Activated B cell treated with CpG ODN at 0.5 μM for 24 hours (primary cell): Measurements from ENCODE around the gene AHCYL2. TPM values are rescaled to one million over a fixed set of nuclear protein-coding genes. Genes with fewer than 3 reads are reported as not detected.

Experiments used
- ATAC-seq: fragments of 200-7000 bp; cut with Tn5 transposase; one replicate; pipeline ENCODE4 v1.10.0; 2021; ENCODE audit warnings: low read depth, mild to moderate bottlenecking, moderate library complexity
- CTCF ChIA-PET: fragments of 350-600 bp; sonication (Branson Sonifier 250); formaldehyde crosslinking; loops from one replicate; lab custom pipeline; 2021; ENCODE audit warnings: antibody characterized with exemption; lab: Charles Lee
- POLR2A ChIA-PET: fragments of 350-600 bp; sonication (Branson Sonifier 250); formaldehyde crosslinking; loops from one replicate; lab custom pipeline; 2021; ENCODE audit warnings: antibody characterized with exemption; lab: Charles Lee
- DNase-seq: peaks from one replicate; pipeline ENCODE4 v3.0.0; 2022
- H3K27ac Mint-ChIP-seq: one replicate; pipeline ENCODE4 v1.8.0; 2020; ENCODE audit warnings: mixed read lengths
- H3K27me3 Mint-ChIP-seq: one replicate; pipeline ENCODE4 v1.8.0; 2021; ENCODE audit warnings: mixed read lengths
- H3K36me3 Mint-ChIP-seq: one replicate; pipeline ENCODE4 v1.8.0; 2021; ENCODE audit warnings: low read depth, mixed read lengths
- H3K4me1 Mint-ChIP-seq: one replicate; pipeline ENCODE4 v1.8.0; 2021; ENCODE audit warnings: mixed read lengths
- H3K4me3 Mint-ChIP-seq: one replicate; pipeline ENCODE4 v1.8.0; 2020; ENCODE audit warnings: mild to moderate bottlenecking, mixed read lengths
- H3K9me3 Mint-ChIP-seq: one replicate; pipeline ENCODE4 v1.8.0; 2020; ENCODE audit warnings: mixed read lengths
- intact Hi-C: fragments of 100-400 bp; cut with micrococcal nuclease; formaldehyde crosslinking; loops from one replicate; pipeline ENCODE4 v1.15.1; 2024
- total RNA-seq: library from RNA; stranded (reverse); gene quantifications from 2 replicates; pipeline ENCODE4 v1.2.3, GENCODE V29; 2022
- TF ChIP-seq, protein P1 (sequence below): fragments of 200-600 bp; IDR thresholded peaks from one replicate; pipeline ENCODE4 v1.8.0; 2022; ENCODE audit warnings: antibody characterized with exemption, mild to moderate bottlenecking

Gene AHCYL2
- total RNA-seq, 1 donor from 2014 or later, result 11.6 TPM

DNA sequence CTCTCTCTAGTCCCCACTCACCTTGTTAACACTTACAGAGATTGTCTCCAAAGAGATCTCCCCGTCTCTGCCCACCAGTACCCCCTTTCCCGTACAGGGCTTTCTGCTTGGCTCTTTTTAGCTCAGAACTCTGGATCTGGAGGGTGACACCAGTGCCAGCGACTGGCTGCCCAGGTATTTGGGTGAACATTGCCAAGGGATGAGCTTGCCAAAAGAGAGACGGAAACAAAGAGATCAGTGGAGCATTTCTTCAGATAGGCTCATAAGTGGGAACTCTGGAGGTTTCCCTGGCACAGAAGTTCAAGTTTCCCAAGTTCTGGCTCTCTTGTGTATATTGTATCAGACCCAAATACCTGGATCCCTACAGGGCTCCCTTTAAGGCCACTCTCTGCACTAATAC lies 239.4 kb downstream of the AHCYL2 start:
- CTCF ChIA-PET, result no interaction called here
- TF ChIP-seq, protein P1, sequence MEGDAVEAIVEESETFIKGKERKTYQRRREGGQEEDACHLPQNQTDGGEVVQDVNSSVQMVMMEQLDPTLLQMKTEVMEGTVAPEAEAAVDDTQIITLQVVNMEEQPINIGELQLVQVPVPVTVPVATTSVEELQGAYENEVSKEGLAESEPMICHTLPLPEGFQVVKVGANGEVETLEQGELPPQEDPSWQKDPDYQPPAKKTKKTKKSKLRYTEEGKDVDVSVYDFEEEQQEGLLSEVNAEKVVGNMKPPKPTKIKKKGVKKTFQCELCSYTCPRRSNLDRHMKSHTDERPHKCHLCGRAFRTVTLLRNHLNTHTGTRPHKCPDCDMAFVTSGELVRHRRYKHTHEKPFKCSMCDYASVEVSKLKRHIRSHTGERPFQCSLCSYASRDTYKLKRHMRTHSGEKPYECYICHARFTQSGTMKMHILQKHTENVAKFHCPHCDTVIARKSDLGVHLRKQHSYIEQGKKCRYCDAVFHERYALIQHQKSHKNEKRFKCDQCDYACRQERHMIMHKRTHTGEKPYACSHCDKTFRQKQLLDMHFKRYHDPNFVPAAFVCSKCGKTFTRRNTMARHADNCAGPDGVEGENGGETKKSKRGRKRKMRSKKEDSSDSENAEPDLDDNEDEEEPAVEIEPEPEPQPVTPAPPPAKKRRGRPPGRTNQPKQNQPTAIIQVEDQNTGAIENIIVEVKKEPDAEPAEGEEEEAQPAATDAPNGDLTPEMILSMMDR, result no peak
- Mint-ChIP-seq H3K4me3 (no peak overlapping the region), H3K9me3 (no peaks in the 10 kb centered on the region), H3K27me3 (no peaks in the 10 kb centered on the region), H3K36me3 (no peaks in the 10 kb centered on the region), H3K4me1 (no peaks in the 10 kb centered on the region), H3K27ac (no peak overlapping the region)
- no peak for DNase-seq
- no peak for ATAC-seq
- POLR2A ChIA-PET, result interaction anchor here (0.5 kb wide), 1 partner anchor 44 kb away, joined by 6 read pairs; no protein-coding TSS in a partner anchor
- intact Hi-C loops, result no loop called here

DNA sequence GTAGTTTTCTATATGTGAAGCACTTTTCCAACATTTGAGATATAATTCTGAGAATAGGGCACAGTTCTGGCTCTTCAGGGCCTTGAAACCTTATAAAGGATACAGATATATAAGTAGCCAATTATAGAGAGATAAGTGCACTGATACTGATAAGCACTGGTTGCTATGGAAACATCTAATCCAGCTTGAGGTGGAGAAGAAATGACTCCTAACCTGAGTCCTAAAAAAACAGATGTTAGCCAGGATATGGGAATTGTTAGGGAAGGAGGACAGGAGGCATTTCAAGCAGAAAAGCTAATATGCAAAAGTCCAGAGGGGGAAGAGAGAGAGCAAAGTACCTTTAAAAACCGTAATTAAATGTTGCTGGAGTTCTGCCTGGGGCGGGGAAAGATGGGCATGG lies 240.2 kb downstream of the AHCYL2 start:
- no peak for DNase-seq
- Mint-ChIP-seq H3K36me3 (no peaks in the 10 kb centered on the region), H3K27me3 (no peaks in the 10 kb centered on the region), H3K27ac (no peak overlapping the region), H3K4me1 (no peaks in the 10 kb centered on the region), H3K4me3 (no peak overlapping the region), H3K9me3 (no peaks in the 10 kb centered on the region)
- TF ChIP-seq, protein P1, result no peak
- ChIA-PET CTCF (no interaction called here), POLR2A (no interaction called here)
- no peak for ATAC-seq
- intact Hi-C loops, result no loop called here

DNA sequence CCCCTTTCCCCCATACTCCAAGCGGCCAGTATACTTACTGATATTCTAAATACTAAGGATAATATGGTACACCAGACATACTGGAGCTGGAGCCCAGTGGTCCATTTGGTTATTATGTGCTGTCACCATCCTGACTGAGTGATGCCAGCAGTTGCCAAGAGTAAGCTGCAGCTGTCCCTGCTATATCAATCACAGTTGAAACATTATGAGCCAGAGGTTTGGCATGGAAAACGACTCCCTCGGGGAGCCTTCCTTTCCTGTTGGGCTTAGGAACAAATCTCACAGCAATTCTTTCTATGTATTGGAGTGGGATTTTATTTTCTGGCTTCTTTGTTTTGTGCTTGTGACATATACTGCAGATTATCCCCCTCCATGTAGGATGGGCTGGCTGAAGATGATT lies 242.0 kb downstream of the AHCYL2 start:
- Mint-ChIP-seq H3K4me1 (no peaks in the 10 kb centered on the region), H3K27me3 (no peaks in the 10 kb centered on the region), H3K36me3 (no peaks in the 10 kb centered on the region), H3K9me3 (no peaks in the 10 kb centered on the region), H3K27ac (no peak overlapping the region), H3K4me3 (no peak overlapping the region)
- intact Hi-C loops, result no loop called here
- ChIA-PET CTCF (interaction anchor here (1.1 kb wide), 1 partner anchor 97 kb away, joined by 3 read pairs; no protein-coding TSS in a partner anchor), POLR2A (no interaction called here)
- DNase-seq (no peak), ATAC-seq (no peak)
- TF ChIP-seq, protein P1, result no peak

DNA sequence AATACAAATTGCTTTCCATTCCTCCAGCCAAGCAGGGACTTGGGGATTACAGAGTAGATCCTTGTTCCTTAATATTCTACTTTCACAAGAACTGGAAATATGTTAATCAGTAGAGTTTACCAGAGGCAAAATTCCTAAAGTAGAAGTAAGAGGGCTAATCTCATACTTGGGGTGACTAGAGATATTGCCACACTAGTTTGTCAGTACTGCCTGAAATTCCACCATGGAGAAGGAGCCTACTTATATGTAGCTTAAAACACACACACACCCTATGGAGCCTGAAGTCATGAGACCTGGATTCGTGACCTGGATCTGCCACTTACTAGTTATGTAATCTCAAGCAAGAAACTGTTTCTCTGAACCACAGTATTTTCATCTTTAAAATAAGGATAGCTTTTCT lies 243.3 kb downstream of the AHCYL2 start:
- TF ChIP-seq, protein P1, result no peak
- Mint-ChIP-seq H3K36me3 (no peaks in the 10 kb centered on the region), H3K9me3 (no peaks in the 10 kb centered on the region), H3K4me1 (no peaks in the 10 kb centered on the region), H3K4me3 (no peak overlapping the region), H3K27ac (no peak overlapping the region), H3K27me3 (no peaks in the 10 kb centered on the region)
- POLR2A ChIA-PET, result no interaction called here
- ATAC-seq (no peak), DNase-seq (no peak)
- intact Hi-C loops, result no loop called here
- CTCF ChIA-PET, result interaction anchor here (1.1 to 2.1 kb wide), 3 partner anchors 98 to 125 kb away, joined by 3 to 11 read pairs (median 8); no protein-coding TSS in a partner anchor

DNA sequence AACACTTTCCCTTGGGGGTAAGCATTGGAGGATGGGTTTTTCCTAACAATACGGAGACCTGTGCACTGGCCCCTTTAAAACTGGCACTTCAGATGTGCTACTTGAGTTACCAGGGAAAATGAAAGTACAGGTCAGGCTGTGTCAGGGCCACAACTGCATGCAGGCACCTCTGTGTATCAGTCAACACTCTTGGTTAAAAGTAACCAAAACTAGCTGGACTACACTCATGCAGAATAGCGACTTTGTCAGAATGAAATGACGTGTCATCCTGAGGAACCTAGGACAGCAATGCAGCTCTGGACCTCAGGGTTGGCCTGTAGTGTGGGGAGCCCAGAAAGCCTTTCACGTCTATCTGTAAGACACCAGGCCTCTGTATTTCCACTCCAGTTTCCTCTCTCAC lies 243.7 kb downstream of the AHCYL2 start:
- H3K27me3 Mint-ChIP-seq, result no peaks in the 10 kb centered on the region
- no peak overlapping the region for H3K27ac Mint-ChIP-seq
- H3K36me3 Mint-ChIP-seq, result no peaks in the 10 kb centered on the region
- no peak overlapping the region for H3K4me3 Mint-ChIP-seq
- no peak for DNase-seq
- CTCF ChIA-PET, result interaction anchor here (2.0 to 2.1 kb wide), 2 partner anchors 101 to 125 kb away, joined by 8 to 11 read pairs; no protein-coding TSS in a partner anchor
- H3K9me3 Mint-ChIP-seq, result no peaks in the 10 kb centered on the region
- intact Hi-C loops, result no loop called here
- TF ChIP-seq, protein P1, result no peak
- H3K4me1 Mint-ChIP-seq, result no peaks in the 10 kb centered on the region
- no peak for ATAC-seq
- POLR2A ChIA-PET, result no interaction called here
